Ovary (tissue), 9 donors: ENCODE measurements around the gene SH3PXD2A. TPM values are rescaled to one million over a fixed set of nuclear protein-coding genes. Genes with fewer than 3 reads are reported as not detected.

ENCODE experiments used
- DNase-seq, 5 donors: peaks; one replicate each; pipeline ENCODE4 v3.0.0-alpha.2; 2019 to 2020
- H3K27ac ChIP-seq, 2 donors: fragments of 200-600 bp; one replicate each; pipeline versions ENCODE4 v1.5.1 to v1.8.0; 2019 to 2022
- H3K27me3 ChIP-seq: fragments of 200-600 bp; one replicate; pipeline ENCODE4 v1.8.0; 2022
- H3K36me3 ChIP-seq: fragments of 200-600 bp; sonication (generic); one replicate; pipeline ENCODE4 v1.5.1; 2019
- H3K4me1 ChIP-seq: one replicate; pipeline ENCODE4 v1.8.1; 2013; ENCODE audit warnings: mild to moderate bottlenecking, moderate library complexity; ENCODE audit not compliant: insufficient read depth
- H3K4me3 ChIP-seq: fragments of 200-600 bp; sonication (generic); one replicate; pipeline ENCODE4 v1.5.1; 2017
- H3K9me3 ChIP-seq, 2 donors: fragments of 200-600 bp in 1 of 2; sonication (generic) in 1 of 2; one replicate each; pipeline versions ENCODE4 v1.5.1 to v1.8.1; 2013 to 2019; ENCODE audit warnings: mild to moderate bottlenecking in 1 of 2, moderate library complexity in 1 of 2
- EP300 ChIP-seq: sonication (generic); formaldehyde crosslinking; IDR thresholded peaks from one replicate; pipeline ENCODE4 v1.6.1; 2017; ENCODE audit warnings: antibody characterized with exemption
- POLR2A ChIP-seq: fragments of 450-650 bp; IDR thresholded peaks from one replicate; pipeline ENCODE4 v1.6.1; 2017; ENCODE audit warnings: antibody characterized with exemption, mild to moderate bottlenecking, moderate library complexity
- WGBS, 3 donors: extraction: QIAGEN DNeasy Blood & Tissue Kit in 1 of 3; methylation state at CpG; one replicate each; pipeline versions ENCODE4 v1.1.5 to v1.1.7; 2013 to 2017; 5-methylcytosine and 5-hydroxymethylcytosine counted together
- intact Hi-C, 4 donors: fragments of 100-400 bp; cut with DNase I; formaldehyde crosslinking; loops; one replicate each; pipeline versions ENCODE4 v1.11.0 to v1.15.1; 2022 to 2023
- polyA plus RNA-seq, 2 donors: library from polyadenylated mRNA; stranded (reverse); fragments of 200-250 nt in 1 of 2; fragments of 350-450 nt in 1 of 2; fragmentation: Illumina TruSeq in 1 of 2; extraction: RNeasy Lipid Tissue Mini Kit (QIAGEN cat#74804) in 1 of 2; gene quantifications; one replicate each; pipeline ENCODE4 v1.2.3, GENCODE V29; 2013 to 2014
- total RNA-seq, 7 donors: library from RNA; depleted of rRNA in 2 of 7; stranded (reverse); fragments of >200 nt in 2 of 7; fragmentation: NEBNext Ultra II Directional in 3 of 7; extraction: Animal tissue kit (Norgen Biotek cat#: 25700) in 3 of 7; gene quantifications; one replicate each; pipeline versions ENCODE4 v1.1.0 to v1.2.4, GENCODE V29; 2016 to 2023
- TF ChIP-seq, protein P1 (sequence below), 3 donors: fragments of 450-650 bp in 2 of 3; fragments of 200-600 bp in 1 of 3; IDR thresholded peaks; one replicate each; pipeline versions ENCODE4 v1.5.1 to v1.8.0; 2016 to 2022; ENCODE audit warnings: antibody characterized with exemption in 3 of 3, mild to moderate bottlenecking in 1 of 3
- donor health status: DM: no; HTN: no; CAD: no; lungs with moderate emphysema.
- donor health status: DM: no; HTN: no; CAD: no.
- donor health status: Bipolar disorder and iron deficiency.
- donor health status: DM: yes; HTN: yes; CAD: no.
- donor health status: DM: no; HTN: no; CAD: no.
- donor health status: DM: yes; HTN: yes; CAD: no.

SH3PXD2A gene
- total and polyA plus RNA-seq, 9 donors, result 15.3 to 82.9 (median 52.2) TPM

DNA sequence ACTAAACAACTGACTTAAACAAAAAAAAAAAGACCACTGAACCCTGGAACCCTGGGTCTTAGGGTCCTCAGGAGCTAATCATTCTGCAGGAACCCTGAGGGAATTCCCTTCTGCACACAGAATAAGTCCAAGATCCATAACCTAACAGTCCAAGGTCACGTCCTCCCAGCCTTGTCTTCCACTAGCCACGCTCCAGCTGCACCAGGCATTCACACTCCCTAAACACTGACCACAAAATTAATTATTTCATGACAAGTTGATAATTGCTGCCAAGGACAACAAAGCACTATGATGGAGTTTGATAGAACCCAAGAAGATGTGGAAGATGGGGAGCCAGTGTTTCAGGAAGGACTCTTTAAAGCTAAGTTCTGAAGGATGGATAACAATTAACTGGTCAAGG lies 130.6 kb downstream of the SH3PXD2A start:
- Histone ChIP-seq H3K9me3 (no peaks in the 10 kb centered on the region), H3K4me3 (no peak overlapping the region), H3K27ac (no peak overlapping the region), H3K36me3 (no peaks in the 10 kb centered on the region), H3K27me3 (no peaks in the 10 kb centered on the region), H3K4me1 (peaks cover 4% of the 10 kb centered on the region)
- TF ChIP-seq POLR2A (no peak), EP300 (no peak)
- TF ChIP-seq, protein P1, sequence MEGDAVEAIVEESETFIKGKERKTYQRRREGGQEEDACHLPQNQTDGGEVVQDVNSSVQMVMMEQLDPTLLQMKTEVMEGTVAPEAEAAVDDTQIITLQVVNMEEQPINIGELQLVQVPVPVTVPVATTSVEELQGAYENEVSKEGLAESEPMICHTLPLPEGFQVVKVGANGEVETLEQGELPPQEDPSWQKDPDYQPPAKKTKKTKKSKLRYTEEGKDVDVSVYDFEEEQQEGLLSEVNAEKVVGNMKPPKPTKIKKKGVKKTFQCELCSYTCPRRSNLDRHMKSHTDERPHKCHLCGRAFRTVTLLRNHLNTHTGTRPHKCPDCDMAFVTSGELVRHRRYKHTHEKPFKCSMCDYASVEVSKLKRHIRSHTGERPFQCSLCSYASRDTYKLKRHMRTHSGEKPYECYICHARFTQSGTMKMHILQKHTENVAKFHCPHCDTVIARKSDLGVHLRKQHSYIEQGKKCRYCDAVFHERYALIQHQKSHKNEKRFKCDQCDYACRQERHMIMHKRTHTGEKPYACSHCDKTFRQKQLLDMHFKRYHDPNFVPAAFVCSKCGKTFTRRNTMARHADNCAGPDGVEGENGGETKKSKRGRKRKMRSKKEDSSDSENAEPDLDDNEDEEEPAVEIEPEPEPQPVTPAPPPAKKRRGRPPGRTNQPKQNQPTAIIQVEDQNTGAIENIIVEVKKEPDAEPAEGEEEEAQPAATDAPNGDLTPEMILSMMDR (IDR thresholded peaks at IDR 0.05), result no peak
- intact Hi-C loops, result no loop called here
- WGBS, 3 donors, result 58 to 66% (median 64%) methylated on average over 2 of the region's 2 CpGs
- DNase-seq, result no peak

DNA sequence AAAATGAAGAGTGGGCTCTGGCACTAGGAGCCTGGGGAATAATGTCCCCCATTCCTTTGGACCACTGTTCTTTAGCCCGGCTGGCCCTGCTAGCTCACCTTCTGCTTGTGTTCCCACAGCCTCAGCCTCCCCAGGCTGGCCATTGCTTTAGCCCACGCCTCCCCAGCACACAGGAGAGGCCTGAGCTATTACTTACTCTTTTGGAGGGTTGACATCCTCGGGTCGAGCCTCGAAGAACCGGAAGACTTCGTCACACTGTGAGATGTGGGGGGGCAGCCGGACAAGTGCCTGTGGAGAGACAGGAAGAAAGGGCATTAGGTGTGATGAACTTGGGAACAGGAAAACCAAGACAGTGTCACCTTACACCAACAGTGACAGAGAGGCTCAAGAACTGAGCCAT lies 131.3 kb downstream of the SH3PXD2A start:
- Histone ChIP-seq H3K4me1 (peaks cover 4% of the 10 kb centered on the region), H3K27me3 (no peaks in the 10 kb centered on the region), H3K9me3 (no peaks in the 10 kb centered on the region), H3K4me3 (no peak overlapping the region), H3K36me3 (no peaks in the 10 kb centered on the region), H3K27ac (no peak overlapping the region)
- TF ChIP-seq POLR2A (no peak), EP300 (no peak)
- TF ChIP-seq, protein P1 (IDR thresholded peaks at IDR 0.05), result no peak
- 94 to 96% (median 94%) methylated on average over 8 of the region's 8 CpGs for WGBS, 3 donors
- no peak for DNase-seq
- intact Hi-C loops, result no loop called here

DNA sequence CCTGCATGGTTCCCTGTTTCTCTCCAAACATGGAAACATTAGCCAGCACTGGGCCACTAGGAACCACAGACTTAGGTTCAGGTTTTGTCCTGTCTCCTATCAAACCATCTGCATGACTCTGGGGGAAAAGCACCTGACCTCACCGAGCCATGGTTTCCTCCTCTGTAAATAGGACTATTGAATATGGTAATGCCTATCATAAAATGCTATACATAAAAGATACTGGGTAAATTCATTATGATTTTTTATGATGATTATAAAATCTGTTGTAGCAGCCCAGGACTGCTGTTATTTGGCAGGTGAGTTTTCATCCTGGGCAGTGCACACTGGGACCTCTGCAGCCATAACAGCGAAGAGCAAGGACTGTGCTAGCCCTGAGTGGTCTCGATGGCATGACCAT lies 131.8 kb downstream of the SH3PXD2A start:
- Histone ChIP-seq H3K4me3 (no peak overlapping the region), H3K9me3 (no peaks in the 10 kb centered on the region), H3K27ac (no peak overlapping the region), H3K4me1 (peaks cover 4% of the 10 kb centered on the region), H3K27me3 (no peaks in the 10 kb centered on the region), H3K36me3 (no peaks in the 10 kb centered on the region)
- no peak for TF ChIP-seq EP300
- TF ChIP-seq, protein P1 (IDR thresholded peaks at IDR 0.05), result no peak
- TF ChIP-seq POLR2A, result no peak
- DNase-seq, result no peak
- intact Hi-C loops, result no loop called here
- 95 to 100% (median 96%) methylated on average over 3 of the region's 3 CpGs for WGBS, 3 donors

DNA sequence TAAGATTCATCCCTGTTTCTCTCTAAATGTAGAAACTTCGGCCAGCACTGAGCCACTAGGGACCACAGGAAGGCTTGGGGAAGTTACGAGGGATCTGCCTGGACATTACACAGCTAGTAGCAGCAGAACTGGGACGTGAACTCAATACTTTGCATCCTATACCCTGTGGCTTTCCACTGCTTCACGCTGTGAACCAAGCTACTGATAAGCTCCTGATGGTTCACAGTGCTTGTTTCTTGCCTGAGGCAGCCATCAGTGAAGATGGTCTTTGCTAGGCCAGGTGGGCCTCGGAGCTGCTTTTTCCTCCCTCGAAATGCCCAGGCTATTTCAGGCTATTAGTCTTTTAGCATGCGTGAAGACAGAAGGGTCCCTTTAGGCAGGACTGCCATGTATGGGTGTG lies 132.7 kb downstream of the SH3PXD2A start:
- no peaks in the 10 kb centered on the region for H3K9me3 ChIP-seq
- 88 to 96% (median 93%) methylated on average over 7 of the region's 7 CpGs for WGBS, 3 donors

More for the DNA sequence above, 132.7 kb downstream of the SH3PXD2A start:
- Histone ChIP-seq H3K4me3 (no peak overlapping the region), H3K4me1 (peaks cover 4% of the 10 kb centered on the region), H3K27ac (no peak overlapping the region), H3K27me3 (no peaks in the 10 kb centered on the region), H3K36me3 (no peaks in the 10 kb centered on the region)
- intact Hi-C loops, result no loop called here
- TF ChIP-seq, protein P1 (IDR thresholded peaks at IDR 0.05), result no peak
- no peak for TF ChIP-seq POLR2A
- no peak for TF ChIP-seq EP300
- no peak for DNase-seq
